Neural cell (in vitro differentiated cells): Measurements from ENCODE around the gene LRRC49. TPM values are rescaled to one million over a fixed set of nuclear protein-coding genes. Genes with fewer than 3 reads are reported as not detected.

Experiments used
- H2AFZ ChIP-seq: fragments of 200-600, 300-800 bp; sonication (generic), shearing (Covaris generic); 2 replicates; pipeline ENCODE4 v1.6.0; 2014; ENCODE audit warnings: low read depth, mild to moderate bottlenecking, antibody characterized with exemption, low read length, moderate library complexity
- H3F3A ChIP-seq: fragments of 200-600 bp; shearing (Covaris generic); 2 replicates; pipeline ENCODE4 v1.6.1; 2016; ENCODE audit warnings: mild to moderate bottlenecking, moderate library complexity, mixed read lengths, antibody characterized with exemption, low read length; ENCODE audit not compliant: insufficient read depth, poor library complexity, severe bottlenecking
- H3K27ac ChIP-seq: fragments of 200-600, 300-800 bp; sonication (generic), shearing (Covaris generic); 2 replicates; pipeline ENCODE4 v1.5.1; 2014; ENCODE audit warnings: mild to moderate bottlenecking, low read length, moderate library complexity
- H3K27me3 ChIP-seq: fragments of 300-800, 200-600 bp; sonication (generic), shearing (Covaris generic); 2 replicates; pipeline ENCODE4 v1.6.0; 2014; ENCODE audit warnings: mild to moderate bottlenecking, low read depth, low read length, moderate library complexity; ENCODE audit not compliant: insufficient read depth
- H3K36me3 ChIP-seq: fragments of 300-800, 200-600 bp; sonication (generic), shearing (Covaris generic); 2 replicates; pipeline ENCODE4 v1.5.1; 2014; ENCODE audit warnings: mild to moderate bottlenecking, antibody characterized with exemption, low read length, moderate library complexity; ENCODE audit not compliant: insufficient read depth
- H3K4me2 ChIP-seq: fragments of 300-800, 200-600 bp; sonication (generic), shearing (Covaris generic); 2 replicates; pipeline ENCODE4 v1.6.0; 2014; ENCODE audit warnings: mild to moderate bottlenecking, low read length
- H3K4me3 ChIP-seq: fragments of 300-800, 200-600 bp; sonication (generic), shearing (Covaris generic); 2 replicates; pipeline ENCODE4 v1.5.1; 2014; ENCODE audit warnings: mild to moderate bottlenecking, low read length, moderate library complexity
- H3K79me2 ChIP-seq: fragments of 200-600 bp; shearing (Covaris generic); replicated peaks from 2 replicates; pipeline ENCODE4 v1.6.0; 2014; ENCODE audit warnings: mild to moderate bottlenecking, low read length, moderate library complexity; ENCODE audit not compliant: insufficient read depth
- H3K9ac ChIP-seq: fragments of 300-800, 200-600 bp; sonication (generic), shearing (Covaris generic); 2 replicates; pipeline ENCODE4 v1.6.1; 2016; ENCODE audit warnings: mild to moderate bottlenecking, low read length, mixed read lengths
- H3K9me2 ChIP-seq: fragments of 200-600 bp; shearing (Covaris generic); 2 replicates; pipeline ENCODE4 v1.6.1; 2016; ENCODE audit warnings: mild to moderate bottlenecking, low read length, mixed read lengths; ENCODE audit not compliant: insufficient read depth
- H3K9me3 ChIP-seq: fragments of 200-600, 300-800 bp; sonication (generic), shearing (Covaris generic); 2 replicates; pipeline ENCODE4 v1.6.1; 2016; ENCODE audit warnings: mild to moderate bottlenecking, mixed run types, low read length, moderate library complexity, mixed read lengths
- H4K20me1 ChIP-seq: fragments of 200-600 bp; shearing (Covaris generic); 2 replicates; pipeline ENCODE4 v1.6.1; 2016; ENCODE audit warnings: mild to moderate bottlenecking, mixed run types; ENCODE audit not compliant: insufficient read depth
- EP300 ChIP-seq: fragments of 450-650 bp; conservative IDR thresholded peaks from 2 replicates; pipeline ENCODE4 v1.6.1; 2014; ENCODE audit warnings: antibody characterized with exemption, mild to moderate bottlenecking, moderate library complexity; ENCODE audit not compliant: poor library complexity, severe bottlenecking
- EZH2 ChIP-seq: fragments of 200-600, 300-800 bp; shearing (Covaris generic), sonication (generic); IDR thresholded peaks from 2 replicates; pipeline ENCODE4 v1.6.1; 2014; ENCODE audit warnings: antibody characterized with exemption, low read length, borderline replicate concordance, mild to moderate bottlenecking; ENCODE audit not compliant: insufficient read depth, poor library complexity, severe bottlenecking
- MXI1 ChIP-seq: fragments of 450-650 bp; conservative IDR thresholded peaks from 2 replicates; pipeline ENCODE4 v1.6.1; 2014; ENCODE audit warnings: antibody characterized with exemption, mild to moderate bottlenecking; ENCODE audit not compliant: poor library complexity, severe bottlenecking
- POLR2AphosphoS5 ChIP-seq: IDR thresholded peaks from 2 replicates; pipeline ENCODE4 v1.6.1; 2012
- RAD21 ChIP-seq: fragments of 450-650 bp; conservative IDR thresholded peaks from 2 replicates; pipeline ENCODE4 v1.6.1; 2014; ENCODE audit warnings: antibody characterized with exemption, mild to moderate bottlenecking, moderate library complexity
- SMC3 ChIP-seq: fragments of 450-650 bp; conservative IDR thresholded peaks from 2 replicates; pipeline ENCODE4 v1.6.1; 2014; ENCODE audit warnings: antibody characterized with exemption, mild to moderate bottlenecking, moderate library complexity; ENCODE audit not compliant: poor library complexity
- TAF1 ChIP-seq: IDR thresholded peaks from 2 replicates; pipeline ENCODE4 v1.6.1; 2012; ENCODE audit warnings: low read depth
- polyA plus RNA-seq: library from polyadenylated mRNA; depleted of rRNA; stranded (reverse); fragments of >200 nt; gene quantifications from 2 replicates; pipeline ENCODE4 v1.2.3, GENCODE V29; 2014
- TF ChIP-seq, protein P1 (sequence below): fragments of 450-650 bp; IDR thresholded peaks from 2 replicates; pipeline ENCODE4 v1.5.1; 2014; ENCODE audit warnings: antibody characterized with exemption, mild to moderate bottlenecking, moderate library complexity; ENCODE audit not compliant: poor library complexity, severe bottlenecking
- TF ChIP-seq, protein P2 (sequence below): IDR thresholded peaks from 2 replicates; pipeline ENCODE4 v1.6.1; 2012; ENCODE audit warnings: borderline replicate concordance

The LRRC49 gene
- polyA plus RNA-seq, 1 donor from 2014 or later, result 141 TPM

DNA sequence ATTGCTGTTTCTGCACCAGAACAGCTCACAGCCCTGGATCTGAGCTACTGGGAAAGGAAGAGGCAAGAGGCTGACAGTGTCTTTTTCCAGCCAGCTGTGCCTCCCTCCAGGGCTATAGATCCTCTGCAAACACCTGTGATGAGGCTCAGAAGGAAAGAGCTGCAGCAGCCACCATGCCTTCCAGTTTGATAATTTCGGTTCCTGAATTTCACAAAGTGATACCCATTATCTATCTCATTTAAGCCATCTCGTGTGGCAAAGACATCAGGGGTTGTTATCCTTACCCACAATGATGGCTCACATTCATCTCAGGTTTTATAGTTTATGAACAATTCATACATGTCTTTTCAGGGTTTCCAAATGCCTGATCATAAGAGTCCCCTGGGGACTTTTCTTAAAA is 36.9 kb upstream of the LRRC49 start:
- no peak overlapping the region for H2AFZ ChIP-seq

DNA sequence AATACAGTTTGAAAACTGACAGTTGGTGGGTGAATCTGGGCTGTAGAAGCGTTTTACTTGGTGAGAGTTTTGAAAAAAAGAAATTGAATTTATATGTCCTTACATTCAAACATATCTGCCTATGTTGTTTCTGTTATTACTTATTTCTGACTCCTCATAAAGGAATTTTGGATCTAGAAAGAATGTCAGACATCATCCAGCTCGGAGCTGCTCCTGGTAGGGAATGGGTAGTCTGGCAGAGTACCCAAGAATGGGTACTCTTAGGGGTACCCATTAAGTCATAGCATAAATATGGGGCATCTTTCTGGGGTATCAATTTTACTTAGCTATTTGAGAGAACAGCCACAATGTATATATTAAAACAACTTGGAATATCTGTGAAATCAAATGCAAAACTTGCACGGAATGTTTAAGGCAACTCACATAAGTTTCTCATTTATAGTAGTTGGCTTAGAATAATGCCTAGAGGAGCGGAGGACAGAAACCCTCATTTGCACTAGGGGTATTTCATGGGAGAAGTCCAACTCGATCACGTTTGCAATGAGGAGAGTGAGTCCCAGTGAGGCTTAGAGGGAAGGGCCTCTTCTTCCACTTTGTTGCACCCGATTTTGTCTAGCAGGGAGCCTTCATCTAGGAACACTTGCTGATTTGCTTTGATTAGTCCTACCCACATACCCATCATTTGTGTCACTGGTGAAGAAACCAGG is 36.3 kb upstream of the LRRC49 start:
- no peak overlapping the region for H3K4me3 ChIP-seq
- no peaks in the 10 kb centered on the region for H4K20me1 ChIP-seq
- TF ChIP-seq POLR2AphosphoS5, result no peak
- TF ChIP-seq TAF1, result no peak
- no peak for TF ChIP-seq EP300
- TF ChIP-seq, protein P1, sequence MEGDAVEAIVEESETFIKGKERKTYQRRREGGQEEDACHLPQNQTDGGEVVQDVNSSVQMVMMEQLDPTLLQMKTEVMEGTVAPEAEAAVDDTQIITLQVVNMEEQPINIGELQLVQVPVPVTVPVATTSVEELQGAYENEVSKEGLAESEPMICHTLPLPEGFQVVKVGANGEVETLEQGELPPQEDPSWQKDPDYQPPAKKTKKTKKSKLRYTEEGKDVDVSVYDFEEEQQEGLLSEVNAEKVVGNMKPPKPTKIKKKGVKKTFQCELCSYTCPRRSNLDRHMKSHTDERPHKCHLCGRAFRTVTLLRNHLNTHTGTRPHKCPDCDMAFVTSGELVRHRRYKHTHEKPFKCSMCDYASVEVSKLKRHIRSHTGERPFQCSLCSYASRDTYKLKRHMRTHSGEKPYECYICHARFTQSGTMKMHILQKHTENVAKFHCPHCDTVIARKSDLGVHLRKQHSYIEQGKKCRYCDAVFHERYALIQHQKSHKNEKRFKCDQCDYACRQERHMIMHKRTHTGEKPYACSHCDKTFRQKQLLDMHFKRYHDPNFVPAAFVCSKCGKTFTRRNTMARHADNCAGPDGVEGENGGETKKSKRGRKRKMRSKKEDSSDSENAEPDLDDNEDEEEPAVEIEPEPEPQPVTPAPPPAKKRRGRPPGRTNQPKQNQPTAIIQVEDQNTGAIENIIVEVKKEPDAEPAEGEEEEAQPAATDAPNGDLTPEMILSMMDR, result no peak
- no peak for TF ChIP-seq EZH2
- TF ChIP-seq MXI1, result no peak
- TF ChIP-seq, protein P2, sequence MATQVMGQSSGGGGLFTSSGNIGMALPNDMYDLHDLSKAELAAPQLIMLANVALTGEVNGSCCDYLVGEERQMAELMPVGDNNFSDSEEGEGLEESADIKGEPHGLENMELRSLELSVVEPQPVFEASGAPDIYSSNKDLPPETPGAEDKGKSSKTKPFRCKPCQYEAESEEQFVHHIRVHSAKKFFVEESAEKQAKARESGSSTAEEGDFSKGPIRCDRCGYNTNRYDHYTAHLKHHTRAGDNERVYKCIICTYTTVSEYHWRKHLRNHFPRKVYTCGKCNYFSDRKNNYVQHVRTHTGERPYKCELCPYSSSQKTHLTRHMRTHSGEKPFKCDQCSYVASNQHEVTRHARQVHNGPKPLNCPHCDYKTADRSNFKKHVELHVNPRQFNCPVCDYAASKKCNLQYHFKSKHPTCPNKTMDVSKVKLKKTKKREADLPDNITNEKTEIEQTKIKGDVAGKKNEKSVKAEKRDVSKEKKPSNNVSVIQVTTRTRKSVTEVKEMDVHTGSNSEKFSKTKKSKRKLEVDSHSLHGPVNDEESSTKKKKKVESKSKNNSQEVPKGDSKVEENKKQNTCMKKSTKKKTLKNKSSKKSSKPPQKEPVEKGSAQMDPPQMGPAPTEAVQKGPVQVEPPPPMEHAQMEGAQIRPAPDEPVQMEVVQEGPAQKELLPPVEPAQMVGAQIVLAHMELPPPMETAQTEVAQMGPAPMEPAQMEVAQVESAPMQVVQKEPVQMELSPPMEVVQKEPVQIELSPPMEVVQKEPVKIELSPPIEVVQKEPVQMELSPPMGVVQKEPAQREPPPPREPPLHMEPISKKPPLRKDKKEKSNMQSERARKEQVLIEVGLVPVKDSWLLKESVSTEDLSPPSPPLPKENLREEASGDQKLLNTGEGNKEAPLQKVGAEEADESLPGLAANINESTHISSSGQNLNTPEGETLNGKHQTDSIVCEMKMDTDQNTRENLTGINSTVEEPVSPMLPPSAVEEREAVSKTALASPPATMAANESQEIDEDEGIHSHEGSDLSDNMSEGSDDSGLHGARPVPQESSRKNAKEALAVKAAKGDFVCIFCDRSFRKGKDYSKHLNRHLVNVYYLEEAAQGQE, result no peak
- TF ChIP-seq SMC3, result no peak
- TF ChIP-seq RAD21, result no peak
- H3K27ac ChIP-seq, result no peak overlapping the region
- H3F3A ChIP-seq, result no peaks in the 10 kb centered on the region
- H3K36me3 ChIP-seq, result no peaks in the 10 kb centered on the region
- no peaks in the 10 kb centered on the region for H3K9me3 ChIP-seq
- H3K27me3 ChIP-seq, result no peaks in the 10 kb centered on the region
- no peak overlapping the region for H3K4me2 ChIP-seq
- H3K79me2 ChIP-seq, result no peaks in the 10 kb centered on the region
- H2AFZ ChIP-seq, result no peak overlapping the region
- no peak overlapping the region for H3K9ac ChIP-seq
- H3K9me2 ChIP-seq, result no peaks in the 10 kb centered on the region

More for the DNA sequence above, 36.9 kb upstream of the LRRC49 start:
- H3K9me2 ChIP-seq, result no peaks in the 10 kb centered on the region
- H3K79me2 ChIP-seq, result no peaks in the 10 kb centered on the region
- H3K27ac ChIP-seq, result no peak overlapping the region
- H3K36me3 ChIP-seq, result no peaks in the 10 kb centered on the region
- no peaks in the 10 kb centered on the region for H3K9me3 ChIP-seq
- TF ChIP-seq EP300, result no peak
- TF ChIP-seq TAF1, result no peak
- TF ChIP-seq RAD21, result no peak
- no peak for TF ChIP-seq MXI1
- TF ChIP-seq, protein P2, result no peak
- TF ChIP-seq, protein P1, result no peak
- TF ChIP-seq EZH2, result no peak
- no peak for TF ChIP-seq SMC3
- TF ChIP-seq POLR2AphosphoS5, result no peak
- H3K4me2 ChIP-seq, result no peak overlapping the region
- H4K20me1 ChIP-seq, result no peaks in the 10 kb centered on the region
- H3K4me3 ChIP-seq, result no peak overlapping the region
- no peak overlapping the region for H3K9ac ChIP-seq
- no peaks in the 10 kb centered on the region for H3K27me3 ChIP-seq
- no peaks in the 10 kb centered on the region for H3F3A ChIP-seq
